Mesendoderm (in vitro differentiated cells): ENCODE data around the gene SIX3.

Experiments used
- DNase-seq: peaks from one replicate; pipeline ENCODE4 v3.0.0; 2013
- H2AK5ac ChIP-seq: 2 replicates; pipeline ENCODE4 v1.6.1; 2013; ENCODE audit warnings: low read length, inconsistent platforms
- H2BK120ac ChIP-seq: 2 replicates; pipeline ENCODE4 v1.6.1; 2013; ENCODE audit warnings: low read depth, mild to moderate bottlenecking, low read length, moderate library complexity, mixed read lengths
- H2BK15ac ChIP-seq: replicated peaks from 2 replicates; pipeline ENCODE4 v1.6.1; 2013; ENCODE audit warnings: low read depth, mild to moderate bottlenecking, moderate library complexity
- H2BK5ac ChIP-seq: 2 replicates; pipeline ENCODE4 v1.6.1; 2013; ENCODE audit warnings: low read length, inconsistent platforms
- H3K18ac ChIP-seq: 2 replicates; pipeline ENCODE4 v1.6.1; 2013; ENCODE audit warnings: mild to moderate bottlenecking, low read length, mixed read lengths
- H3K23ac ChIP-seq: one replicate; pipeline ENCODE4 v1.6.1; 2013; ENCODE audit warnings: low read length
- H3K27ac ChIP-seq: 2 replicates; pipeline ENCODE4 v1.5.1; 2013; ENCODE audit warnings: low read depth, mild to moderate bottlenecking, inconsistent platforms, low read length, moderate library complexity
- H3K27me3 ChIP-seq: 2 replicates; pipeline ENCODE4 v1.6.1; 2013; ENCODE audit warnings: low read length, control low read depth, mild to moderate bottlenecking, inconsistent platforms; ENCODE audit not compliant: insufficient read depth, poor library complexity
- H3K36me3 ChIP-seq: 2 replicates; pipeline ENCODE4 v1.6.1; 2013; ENCODE audit warnings: low read length, inconsistent platforms; ENCODE audit not compliant: control insufficient read depth, insufficient read depth
- H3K4ac ChIP-seq: one replicate; pipeline ENCODE4 v1.6.1; 2013; ENCODE audit warnings: low read depth, mild to moderate bottlenecking, low read length, moderate library complexity
- H3K4me1 ChIP-seq: 2 replicates; pipeline ENCODE4 v1.6.1; 2013; ENCODE audit warnings: low read depth, low read length, inconsistent platforms; ENCODE audit not compliant: control insufficient read depth
- H3K4me2 ChIP-seq: 2 replicates; pipeline ENCODE4 v1.6.1; 2013; ENCODE audit warnings: low read length
- H3K4me3 ChIP-seq: 2 replicates; pipeline ENCODE4 v1.5.1; 2013; ENCODE audit warnings: mild to moderate bottlenecking, low read length
- H3K56ac ChIP-seq: one replicate; pipeline ENCODE4 v1.6.1; 2013; ENCODE audit warnings: low read length
- H3K79me1 ChIP-seq: 2 replicates; pipeline ENCODE4 v1.6.1; 2013; ENCODE audit warnings: low read length, inconsistent platforms
- H3K79me2 ChIP-seq: 2 replicates; pipeline ENCODE4 v1.6.1; 2013; ENCODE audit warnings: mild to moderate bottlenecking, low read length; ENCODE audit not compliant: control insufficient read depth, insufficient read depth
- H3K9ac ChIP-seq: 2 replicates; pipeline ENCODE4 v1.6.1; 2013; ENCODE audit warnings: low read length, inconsistent platforms
- H4K5ac ChIP-seq: one replicate; pipeline ENCODE4 v1.6.1; 2013; ENCODE audit warnings: low read length
- H4K8ac ChIP-seq: one replicate; pipeline ENCODE4 v1.6.1; 2013; ENCODE audit warnings: low read depth, mild to moderate bottlenecking, control low read depth, low read length, moderate library complexity
- WGBS: extraction: QIAGEN DNeasy Blood & Tissue Kit; methylation state at CpG from one replicate; pipeline ENCODE4 v1.1.7; 2013; ENCODE audit warnings: low lambda C conversion rate, missing lambda C conversion rate; ENCODE audit not compliant: insufficient coverage; ENCODE audit errors: extremely low coverage; 5-methylcytosine and 5-hydroxymethylcytosine counted together

The SIX3 gene

GRCh38 chr2:44969936-44970335 lies 28.4 kb downstream of the SIX3 start:
- DNase-seq: no peak
- Histone ChIP-seq H3K27ac (no peak overlapping the region), H3K56ac (no peak overlapping the region), H3K23ac (no peak overlapping the region), H3K4me3 (no peak overlapping the region), H2BK120ac (no peak overlapping the region), H3K79me2 (no peaks in the 10 kb centered on the region), H3K4ac (no peak overlapping the region), H3K4me1 (no peaks in the 10 kb centered on the region), H2BK5ac (no peak overlapping the region), H3K4me2 (no peak overlapping the region), H2BK15ac (no peak overlapping the region), H4K5ac (no peak overlapping the region), H3K36me3 (no peaks in the 10 kb centered on the region), H2AK5ac (no peak overlapping the region), H4K8ac (no peak overlapping the region), H3K27me3 (no peaks in the 10 kb centered on the region), H3K9ac (no peak overlapping the region), H3K79me1 (no peaks in the 10 kb centered on the region), H3K18ac (no peak overlapping the region)
- WGBS: no CpG with 5 or more reads among the region's 4 CpGs

- H3K4me1 ChIP-seq: no peaks in the 10 kb centered on the region
- H3K4me2 ChIP-seq: no peak overlapping the region
- H3K79me1 ChIP-seq: no peaks in the 10 kb centered on the region
- H3K27me3 ChIP-seq: no peaks in the 10 kb centered on the region
- H3K36me3 ChIP-seq: no peaks in the 10 kb centered on the region
- no peak overlapping the region for H3K23ac ChIP-seq
- H3K79me2 ChIP-seq: no peaks in the 10 kb centered on the region
- no peak overlapping the region for H3K27ac ChIP-seq
- DNase-seq: no peak
- H4K8ac ChIP-seq: no peak overlapping the region
- no peak overlapping the region for H2BK120ac ChIP-seq
- no peak overlapping the region for H3K4me3 ChIP-seq
- no peak overlapping the region for H4K5ac ChIP-seq
- WGBS: no CpG with 5 or more reads among the region's 15 CpGs
- H3K9ac ChIP-seq: no peak overlapping the region
- H2BK15ac ChIP-seq: no peak overlapping the region
- no peak overlapping the region for H2BK5ac ChIP-seq
- H3K18ac ChIP-seq: no peak overlapping the region
- H3K4ac ChIP-seq: no peak overlapping the region
- no peak overlapping the region for H3K56ac ChIP-seq
- H2AK5ac ChIP-seq: no peak overlapping the region
Observed at GRCh38 chr2:44970846-44971450, 29.4 kb downstream of the SIX3 start.

GRCh38 chr2:44972771-44973535 lies 31.5 kb downstream of the SIX3 start:
- Histone ChIP-seq H3K4me1 (no peaks in the 10 kb centered on the region), H3K4ac (no peak overlapping the region), H3K27ac (no peak overlapping the region), H2AK5ac (no peak overlapping the region), H3K36me3 (no peaks in the 10 kb centered on the region), H3K18ac (no peak overlapping the region), H2BK120ac (no peak overlapping the region), H4K5ac (no peak overlapping the region), H3K4me2 (no peak overlapping the region), H3K79me1 (no peaks in the 10 kb centered on the region), H3K56ac (no peak overlapping the region), H2BK5ac (no peak overlapping the region), H3K79me2 (no peaks in the 10 kb centered on the region), H3K27me3 (no peaks in the 10 kb centered on the region), H4K8ac (no peak overlapping the region), H3K23ac (no peak overlapping the region), H3K4me3 (no peak overlapping the region), H2BK15ac (no peak overlapping the region), H3K9ac (no peak overlapping the region)
- no CpG with 5 or more reads among the region's 11 CpGs for WGBS
- peak; percentile 70 for DNase-seq

- Histone ChIP-seq H2BK120ac (no peak overlapping the region), H3K23ac (no peak overlapping the region), H2BK15ac (no peak overlapping the region), H3K79me1 (no peaks in the 10 kb centered on the region), H2AK5ac (no peak overlapping the region), H4K5ac (no peak overlapping the region), H2BK5ac (no peak overlapping the region), H3K4me2 (no peak overlapping the region), H3K27me3 (no peaks in the 10 kb centered on the region), H3K79me2 (no peaks in the 10 kb centered on the region), H3K4me1 (no peaks in the 10 kb centered on the region), H3K18ac (no peak overlapping the region), H3K4me3 (no peak overlapping the region), H3K9ac (no peak overlapping the region), H3K4ac (no peak overlapping the region), H3K56ac (no peak overlapping the region), H4K8ac (no peak overlapping the region), H3K27ac (no peak overlapping the region), H3K36me3 (no peaks in the 10 kb centered on the region)
- WGBS: no CpG with 5 or more reads among the region's 6 CpGs
- peak; percentile 91 for DNase-seq
Observed at GRCh38 chr2:44974064-44974715, 32.7 kb downstream of the SIX3 start.

GRCh38 chr2:44975571-44976450 lies 34.3 kb downstream of the SIX3 start:
- peak overlapping the region; percentile 79 for H3K56ac ChIP-seq
- no peak overlapping the region for H4K5ac ChIP-seq
- no peaks in the 10 kb centered on the region for H3K79me2 ChIP-seq
- H3K18ac ChIP-seq: no peak overlapping the region
- H3K4me2 ChIP-seq: peak overlapping the region; percentile 25
- WGBS: no CpG with 5 or more reads among the region's 24 CpGs
- no peaks in the 10 kb centered on the region for H3K27me3 ChIP-seq
- H2BK120ac ChIP-seq: no peak overlapping the region
- H3K4me1 ChIP-seq: no peaks in the 10 kb centered on the region
- H3K23ac ChIP-seq: no peak overlapping the region
- DNase-seq: peak; percentile 81
- H2BK15ac ChIP-seq: no peak overlapping the region
- no peak overlapping the region for H3K4me3 ChIP-seq
- no peaks in the 10 kb centered on the region for H3K36me3 ChIP-seq
- H4K8ac ChIP-seq: no peak overlapping the region
- H3K79me1 ChIP-seq: no peaks in the 10 kb centered on the region
- no peak overlapping the region for H2AK5ac ChIP-seq
- H3K9ac ChIP-seq: peak overlapping the region; percentile 59
- H3K27ac ChIP-seq: no peak overlapping the region
- no peak overlapping the region for H2BK5ac ChIP-seq
- H3K4ac ChIP-seq: no peak overlapping the region
